ENCODE measurements around the gene DMXL1. TPM values are rescaled to one million over a fixed set of nuclear protein-coding genes. Genes with fewer than 3 reads are reported as not detected.

Gene DMXL1
- total and polyA plus RNA-seq, 2 experiments from 2014 or later: 28.4 to 41.7 TPM

GRCh38 chr5:119284031-119284430, 213.1 kb downstream of the DMXL1 start:
- Histone ChIP-seq H3K27me3 (ENCODE audit: insufficient read depth) (no peaks in the 10 kb centered on the region), H4K20me1 (replicated peaks; ENCODE audit: insufficient read depth) (no peaks in the 10 kb centered on the region), H3K9me2 (ENCODE audit: insufficient read depth) (no peaks in the 10 kb centered on the region), H3K4me1 (ENCODE audit: insufficient read depth) (peaks cover 3% of the 10 kb centered on the region; the same call in 1 of the 2 replicates), H3K4me3 (no peak overlapping the region), H3K4me2 (no peak overlapping the region), H3K36me3 (ENCODE audit: insufficient read depth) (no peaks in the 10 kb centered on the region), H3K79me2 (replicated peaks; ENCODE audit: insufficient read depth) (no peaks in the 10 kb centered on the region), H3K27ac (ENCODE audit: low read depth) (no peak overlapping the region), H3F3A (replicated peaks; ENCODE audit: low read depth) (no peaks in the 10 kb centered on the region), H2AFZ (no peak overlapping the region)
- Mint-ChIP-seq H3K27ac (no peak overlapping the region), H3K27me3 (ENCODE audit: insufficient read depth, low read depth, poor library complexity) (no peaks in the 10 kb centered on the region), H3K4me1 (peaks cover 6% of the 10 kb centered on the region), H3K36me3 (ENCODE audit: low read depth) (no peaks in the 10 kb centered on the region), H3K9me3 (no peaks in the 10 kb centered on the region), H3K4me3 (no peak overlapping the region)
- ATAC-seq: no peak
- TF ChIP-seq REST (IDR thresholded peaks at IDR 0.05; ENCODE audit: unreplicated experiment) (no peak), ETS1 (IDR thresholded peaks at IDR 0.05) (no peak), JUNB (IDR thresholded peaks at IDR 0.05; ENCODE audit: unreplicated experiment) (no peak), EZH2 (IDR thresholded peaks at IDR 0.05; ENCODE audit: low read depth, unreplicated experiment) (no peak), CTCF (conservative IDR thresholded peaks at IDR 0.05; ENCODE audit: low read depth in 2 of 2) (no peak), EZH2phosphoT487 (IDR thresholded peaks at IDR 0.05; ENCODE audit: unreplicated experiment) (no peak), ZNF462 (CRISPR knock-in tag; IDR thresholded peaks at IDR 0.05) (no peak), POLR2AphosphoS5 (IDR thresholded peaks at IDR 0.05; ENCODE audit: low read depth) (no peak), NANOG (IDR thresholded peaks at IDR 0.05; ENCODE audit: borderline replicate concordance) (no peak), ZNF331 (CRISPR knock-in tag; IDR thresholded peaks at IDR 0.05; ENCODE audit: low read depth) (no peak), STAT1 (IDR thresholded peaks at IDR 0.05; ENCODE audit: unreplicated experiment) (no peak), CREB1 (CRISPR knock-in tag; IDR thresholded peaks at IDR 0.05; ENCODE audit: low read depth) (no peak), ZNF114 (CRISPR knock-in tag; IDR thresholded peaks at IDR 0.05) (no peak)
- DNase-seq (ENCODE audit: low spot score): no peak
